Body of pancreas (tissue), 4 donors: ENCODE data around the gene CCDC124.

ENCODE experiments used
- POLR2A ChIP-seq, 3 donors: fragments of 450-650 bp; IDR thresholded peaks; one replicate each; pipeline ENCODE4 v1.6.1; 2016; ENCODE audit warnings: antibody characterized with exemption in 3 of 3, mild to moderate bottlenecking in 2 of 3
- TF ChIP-seq, protein P1 (sequence below), 7 experiments: fragments of 450-650 bp in 4 of 7; fragments of 200-600 bp in 3 of 7; sonication (generic) in 3 of 7; IDR thresholded peaks; one replicate each; pipeline ENCODE4 v1.5.1; 2016 to 2019; ENCODE audit warnings: antibody characterized with exemption in 7 of 7

DNA sequence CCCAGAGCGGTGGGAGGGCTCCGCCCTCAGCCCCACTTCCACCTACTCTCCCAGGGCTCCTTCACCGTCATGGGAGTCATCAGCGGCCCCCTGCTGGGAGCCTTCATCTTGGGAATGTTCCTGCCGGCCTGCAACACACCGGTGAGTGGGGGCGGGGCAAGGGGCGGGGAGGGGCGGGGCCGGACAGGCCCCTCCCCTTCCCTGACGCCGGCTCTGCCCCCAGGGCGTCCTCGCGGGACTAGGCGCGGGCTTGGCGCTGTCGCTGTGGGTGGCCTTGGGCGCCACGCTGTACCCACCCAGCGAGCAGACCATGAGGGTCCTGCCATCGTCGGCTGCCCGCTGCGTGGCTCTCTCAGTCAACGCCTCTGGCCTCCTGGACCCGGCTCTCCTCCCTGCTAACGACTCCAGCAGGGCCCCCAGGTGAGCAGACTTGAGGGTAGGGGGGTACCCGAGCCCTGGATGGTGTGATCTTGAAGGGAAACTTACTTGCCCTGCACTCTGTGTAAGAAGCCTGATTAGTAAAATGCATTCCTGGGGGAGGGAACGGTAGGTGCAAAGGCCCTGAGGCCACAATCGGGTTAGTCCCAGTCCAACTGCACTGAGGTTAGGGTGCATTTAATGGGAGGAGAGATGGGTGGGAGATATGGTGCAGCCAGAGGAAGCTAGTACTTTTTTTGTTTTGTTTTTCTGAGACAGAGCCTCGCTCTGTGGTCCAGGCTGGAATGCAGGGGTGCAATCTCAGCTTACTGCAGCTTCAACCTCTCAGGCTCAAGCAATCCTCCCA lies 49.0 kb upstream of the CCDC124 start:
- TF ChIP-seq POLR2A (IDR thresholded peaks at IDR 0.05) = no peak
- TF ChIP-seq, protein P1, sequence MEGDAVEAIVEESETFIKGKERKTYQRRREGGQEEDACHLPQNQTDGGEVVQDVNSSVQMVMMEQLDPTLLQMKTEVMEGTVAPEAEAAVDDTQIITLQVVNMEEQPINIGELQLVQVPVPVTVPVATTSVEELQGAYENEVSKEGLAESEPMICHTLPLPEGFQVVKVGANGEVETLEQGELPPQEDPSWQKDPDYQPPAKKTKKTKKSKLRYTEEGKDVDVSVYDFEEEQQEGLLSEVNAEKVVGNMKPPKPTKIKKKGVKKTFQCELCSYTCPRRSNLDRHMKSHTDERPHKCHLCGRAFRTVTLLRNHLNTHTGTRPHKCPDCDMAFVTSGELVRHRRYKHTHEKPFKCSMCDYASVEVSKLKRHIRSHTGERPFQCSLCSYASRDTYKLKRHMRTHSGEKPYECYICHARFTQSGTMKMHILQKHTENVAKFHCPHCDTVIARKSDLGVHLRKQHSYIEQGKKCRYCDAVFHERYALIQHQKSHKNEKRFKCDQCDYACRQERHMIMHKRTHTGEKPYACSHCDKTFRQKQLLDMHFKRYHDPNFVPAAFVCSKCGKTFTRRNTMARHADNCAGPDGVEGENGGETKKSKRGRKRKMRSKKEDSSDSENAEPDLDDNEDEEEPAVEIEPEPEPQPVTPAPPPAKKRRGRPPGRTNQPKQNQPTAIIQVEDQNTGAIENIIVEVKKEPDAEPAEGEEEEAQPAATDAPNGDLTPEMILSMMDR (IDR thresholded peaks at IDR 0.05) = no peak
